ENCODE data around the gene XRCC5. TPM values are rescaled to one million over a fixed set of nuclear protein-coding genes. Genes with fewer than 3 reads are reported as not detected.

The XRCC5 gene
- total RNA-seq, 1 experiment from 2014 or later: 618 TPM

GRCh38 chr2:216114714-216115531 lies 5.8 kb downstream of the XRCC5 start:
- Histone ChIP-seq H2BK15ac (ENCODE audit: low read depth, low read length) (no peak overlapping the region), H2BK120ac (ENCODE audit: low read depth, low read length, poor library complexity, severe bottlenecking) (peak overlapping the region; percentile 96), H4K5ac (ENCODE audit: insufficient read length, low read depth, low read length) (peak overlapping the region; percentile 89), H3K79me1 (ENCODE audit: insufficient read depth, low read depth, low read length, poor library complexity, severe bottlenecking) (peaks cover 8% of the 10 kb centered on the region), H2BK20ac (ENCODE audit: low read depth, low read length, poor library complexity, severe bottlenecking) (no peak overlapping the region), H3K14ac (ENCODE audit: insufficient read depth, low read length) (peak overlapping the region; percentile 90; the same call in 1 of the 2 replicates), H3K27me3 (ENCODE audit: insufficient read depth, low read length) (no peaks in the 10 kb centered on the region), H2BK5ac (ENCODE audit: insufficient read length, low read length) (peak overlapping the region; percentile 6), H3K56ac (ENCODE audit: insufficient read length, low read depth, low read length) (no peak overlapping the region), H3K18ac (ENCODE audit: insufficient read length, low read depth, low read length) (peak overlapping the region; percentile 67), H3K79me2 (ENCODE audit: insufficient read depth, low read length) (peaks cover 31% of the 10 kb centered on the region; the same call in 1 of the 2 replicates), H3K9ac (ENCODE audit: extremely low read depth, insufficient read length, low read length) (peak overlapping the region; percentile 96), H3K23me2 (ENCODE audit: insufficient read length, low read depth, low read length, poor library complexity, severe bottlenecking) (peaks cover 6% of the 10 kb centered on the region), H2BK12ac (ENCODE audit: insufficient read length, low read depth, low read length) (no peak overlapping the region), H3T11ph (ENCODE audit: low read length) (peak overlapping the region; percentile 89), H3K27ac (ENCODE audit: insufficient read length, low read depth, low read length) (peak overlapping the region; percentile 46), H3K23ac (ENCODE audit: insufficient read length, low read depth, low read length) (no peak overlapping the region), H3K4me1 (ENCODE audit: insufficient read depth, low read length) (peaks cover 2% of the 10 kb centered on the region; the same call in 1 of the 2 replicates), H3K9me3 (ENCODE audit: control insufficient read depth, low read depth, low read length) (no peaks in the 10 kb centered on the region), H4K20me1 (ENCODE audit: control insufficient read depth, insufficient read depth, insufficient read length) (no peaks in the 10 kb centered on the region), H2AFZ (ENCODE audit: low read length) (no peak overlapping the region), H4K91ac (ENCODE audit: insufficient read length, low read depth, low read length) (no peak overlapping the region), H3K4me2 (ENCODE audit: insufficient read depth, insufficient read length, low read length) (peak overlapping the region; percentile 36), H4K8ac (replicated peaks; ENCODE audit: insufficient read length, low read depth, low read length) (peak overlapping the region; percentile 29), H3K4ac (ENCODE audit: low read depth, low read length) (peak overlapping the region; percentile 85; the same call in 1 of the 2 replicates), H2AK5ac (ENCODE audit: insufficient read length, low read length) (peak overlapping the region; percentile 54)
- TF ChIP-seq CTCF (conservative IDR thresholded peaks at IDR 0.05): peak; percentile 92
- H3K27ac Mint-ChIP-seq: peak overlapping the region; percentile 99 to 100 (median 99)
- no peaks in the 10 kb centered on the region for H3K27me3 Mint-ChIP-seq (ENCODE audit: low read depth)
- H3K36me3 Mint-ChIP-seq (ENCODE audit: insufficient read depth in 1 of 3, low read depth in 3 of 3): peaks cover 68 to 98% (median 94%) of the 10 kb centered on the region in 3 experiments
- no CpG with 5 or more reads among the region's 29 CpGs for WGBS (ENCODE audit: extremely low coverage, insufficient read length, low lambda C conversion rate)
- DNase-seq: peak; percentile 97
- H3K9me3 Mint-ChIP-seq: no peaks in the 10 kb centered on the region; a peak in 1 of 5 replicates
- H3K4me1 Mint-ChIP-seq: peaks cover 46 to 64% of the 10 kb centered on the region in 2 experiments
- H3K4me3 Mint-ChIP-seq: peak overlapping the region; percentile 72 to 76
